ENCODE measurements around the gene AIG1. TPM values are rescaled to one million over a fixed set of nuclear protein-coding genes. Genes with fewer than 3 reads are reported as not detected.

The AIG1 gene
- total RNA-seq, 3 donors from 2014 or later (not counting 1 experiment from before 2014, with no cell fraction given) = 5.6 to 8.9 (median 6.2) TPM

- Histone ChIP-seq H3K4me1 (ENCODE audit: control insufficient read depth, insufficient read depth, low read length) (no peaks in the 10 kb centered on the region), H3K27ac (ENCODE audit: low read length) (no peak overlapping the region), H3K4me3 (ENCODE audit: low read length) (no peak overlapping the region), H3K9me3 (ENCODE audit: control insufficient read depth, insufficient read depth, low read length) (no peaks in the 10 kb centered on the region), H3K36me3 (ENCODE audit: control insufficient read depth, insufficient read depth, low read length) (no peaks in the 10 kb centered on the region), H3K27me3 (ENCODE audit: control insufficient read depth, insufficient read depth, low read length) (no peaks in the 10 kb centered on the region)
- ATAC-seq (no peak), DNase-seq (no peak)
- TF ChIP-seq, protein P1, sequence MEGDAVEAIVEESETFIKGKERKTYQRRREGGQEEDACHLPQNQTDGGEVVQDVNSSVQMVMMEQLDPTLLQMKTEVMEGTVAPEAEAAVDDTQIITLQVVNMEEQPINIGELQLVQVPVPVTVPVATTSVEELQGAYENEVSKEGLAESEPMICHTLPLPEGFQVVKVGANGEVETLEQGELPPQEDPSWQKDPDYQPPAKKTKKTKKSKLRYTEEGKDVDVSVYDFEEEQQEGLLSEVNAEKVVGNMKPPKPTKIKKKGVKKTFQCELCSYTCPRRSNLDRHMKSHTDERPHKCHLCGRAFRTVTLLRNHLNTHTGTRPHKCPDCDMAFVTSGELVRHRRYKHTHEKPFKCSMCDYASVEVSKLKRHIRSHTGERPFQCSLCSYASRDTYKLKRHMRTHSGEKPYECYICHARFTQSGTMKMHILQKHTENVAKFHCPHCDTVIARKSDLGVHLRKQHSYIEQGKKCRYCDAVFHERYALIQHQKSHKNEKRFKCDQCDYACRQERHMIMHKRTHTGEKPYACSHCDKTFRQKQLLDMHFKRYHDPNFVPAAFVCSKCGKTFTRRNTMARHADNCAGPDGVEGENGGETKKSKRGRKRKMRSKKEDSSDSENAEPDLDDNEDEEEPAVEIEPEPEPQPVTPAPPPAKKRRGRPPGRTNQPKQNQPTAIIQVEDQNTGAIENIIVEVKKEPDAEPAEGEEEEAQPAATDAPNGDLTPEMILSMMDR (IDR thresholded peaks at IDR 0.05) = no peak
- Mint-ChIP-seq H3K4me1 (no peaks in the 10 kb centered on the region), H3K36me3 (peaks cover 1% of the 10 kb centered on the region), H3K4me3 (no peak overlapping the region), H3K27me3 (ENCODE audit: low read depth in 2 of 2) (no peaks in the 10 kb centered on the region), H3K9me3 (peaks cover under 1 to 3% of the 10 kb centered on the region in 2 donors), H3K27ac (no peak overlapping the region)
- intact Hi-C loops (cut with micrococcal nuclease) = no loop called here
These were observed 108.8 kb downstream of the AIG1 start for GRCh38 chr6:143169440-143169839.

DNA sequence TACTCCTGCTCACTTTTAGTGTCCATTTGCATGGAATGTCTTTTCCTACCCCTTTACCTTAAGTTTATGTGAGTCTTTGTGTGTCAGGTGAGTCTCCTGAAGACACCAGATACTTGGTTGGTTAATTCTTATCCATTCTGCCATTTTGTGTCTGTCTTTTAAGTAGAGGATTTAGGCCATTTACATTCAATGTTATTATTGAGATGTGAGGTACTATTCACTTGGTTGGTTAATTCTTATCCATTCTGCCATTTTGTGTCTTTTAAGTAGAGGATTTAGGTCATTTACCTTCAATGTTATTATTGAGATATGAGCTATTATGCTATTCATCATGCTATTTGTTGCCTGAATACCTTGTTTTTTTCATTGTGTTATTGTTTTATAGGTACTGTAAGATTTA is 113.8 kb downstream of the AIG1 start:
- Mint-ChIP-seq H3K9me3 (peaks cover 6 to 10% of the 10 kb centered on the region in 2 donors), H3K27ac (no peak overlapping the region), H3K4me3 (no peak overlapping the region), H3K27me3 (ENCODE audit: low read depth in 2 of 2) (no peaks in the 10 kb centered on the region), H3K4me1 (no peaks in the 10 kb centered on the region), H3K36me3 (peaks cover 25% of the 10 kb centered on the region)
- no peaks in the 10 kb centered on the region for H3K4me1 ChIP-seq (ENCODE audit: control insufficient read depth, insufficient read depth, low read length)
- peaks cover 7% of the 10 kb centered on the region for H3K9me3 ChIP-seq (ENCODE audit: control insufficient read depth, insufficient read depth, low read length)
- TF ChIP-seq, protein P1 (IDR thresholded peaks at IDR 0.05) = no peak
- no peaks in the 10 kb centered on the region for H3K36me3 ChIP-seq (ENCODE audit: control insufficient read depth, insufficient read depth, low read length)
- no peaks in the 10 kb centered on the region for H3K27me3 ChIP-seq (ENCODE audit: control insufficient read depth, insufficient read depth, low read length)
- no peak overlapping the region for H3K4me3 ChIP-seq (ENCODE audit: low read length)
- ATAC-seq (no peak), DNase-seq (no peak)
- intact Hi-C loops (cut with micrococcal nuclease) = no loop called here
- H3K27ac ChIP-seq (ENCODE audit: low read length) = no peak overlapping the region

DNA sequence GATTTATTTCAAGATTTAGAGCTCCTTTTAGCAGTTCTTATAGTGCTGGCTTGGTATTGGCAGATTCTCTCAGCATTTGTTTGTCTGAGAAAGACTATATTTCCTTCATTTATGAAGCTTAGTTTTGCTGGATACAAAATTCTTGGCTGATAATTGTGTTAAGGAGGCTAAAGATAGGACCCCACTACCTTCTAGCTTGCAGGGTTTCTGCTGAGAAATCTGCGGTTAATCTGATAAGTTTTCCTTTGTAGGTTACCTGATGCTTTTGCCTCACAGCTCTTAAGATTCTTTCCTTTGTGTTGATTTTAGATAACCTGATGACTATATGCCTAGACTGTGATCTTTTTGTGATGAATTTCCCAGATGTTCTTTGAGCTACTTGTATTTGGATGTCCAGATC is 114.3 kb downstream of the AIG1 start:
- Histone ChIP-seq H3K36me3 (ENCODE audit: control insufficient read depth, insufficient read depth, low read length) (no peaks in the 10 kb centered on the region), H3K27me3 (ENCODE audit: control insufficient read depth, insufficient read depth, low read length) (no peaks in the 10 kb centered on the region), H3K9me3 (ENCODE audit: control insufficient read depth, insufficient read depth, low read length) (peaks cover 7% of the 10 kb centered on the region), H3K4me3 (ENCODE audit: low read length) (no peak overlapping the region), H3K27ac (ENCODE audit: low read length) (no peak overlapping the region), H3K4me1 (ENCODE audit: control insufficient read depth, insufficient read depth, low read length) (no peaks in the 10 kb centered on the region)
- Mint-ChIP-seq H3K9me3 (peaks cover 6 to 10% of the 10 kb centered on the region in 2 donors), H3K36me3 (peaks cover 25% of the 10 kb centered on the region), H3K4me1 (no peaks in the 10 kb centered on the region), H3K27me3 (ENCODE audit: low read depth in 2 of 2) (no peaks in the 10 kb centered on the region), H3K27ac (no peak overlapping the region), H3K4me3 (no peak overlapping the region)
- DNase-seq (no peak), ATAC-seq (no peak)
- TF ChIP-seq, protein P1 (IDR thresholded peaks at IDR 0.05) = no peak
- WGBS (ENCODE audit: insufficient coverage) = 100% methylated on average over 1 of the region's 1 CpG
- intact Hi-C loops (cut with micrococcal nuclease) = no loop called here
